Testis (tissue), 3 donors: Measurements from ENCODE around the gene SEMA5A. TPM values are rescaled to one million over a fixed set of nuclear protein-coding genes. Genes with fewer than 3 reads are reported as not detected.

ENCODE experiments used
- DNase-seq: peaks from one replicate; pipeline ENCODE4 v3.0.0-alpha.2; 2019
- H3K27ac ChIP-seq, 2 donors: fragments of 200-600 bp; sonication (generic); one replicate each; pipeline ENCODE4 v1.5.1; 2019
- H3K27me3 ChIP-seq: fragments of 200-600 bp; sonication (generic); one replicate; pipeline ENCODE4 v1.5.1; 2019
- H3K36me3 ChIP-seq: fragments of 200-600 bp; sonication (generic); one replicate; pipeline ENCODE4 v1.5.1; 2017; ENCODE audit warnings: low read depth; ENCODE audit errors: missing control alignments
- H3K4me1 ChIP-seq: fragments of 200-600 bp; sonication (generic); one replicate; pipeline ENCODE4 v1.5.1; 2019
- H3K4me3 ChIP-seq, 2 donors: fragments of 200-600 bp; sonication (generic); one replicate each; pipeline ENCODE4 v1.5.1; 2017 to 2019
- H3K9me3 ChIP-seq: fragments of 200-600 bp; sonication (generic); one replicate; pipeline ENCODE4 v1.5.1; 2017
- POLR2A ChIP-seq: fragments of 450-650 bp; IDR thresholded peaks from one replicate; pipeline ENCODE4 v1.6.1; 2017; ENCODE audit warnings: antibody characterized with exemption, mild to moderate bottlenecking, moderate library complexity
- WGBS, 2 donors: methylation state at CpG; one replicate each; pipeline ENCODE4 v1.1.5; 2018; 5-methylcytosine and 5-hydroxymethylcytosine counted together
- intact Hi-C: fragments of 100-400 bp; cut with DNase I; formaldehyde crosslinking; loops from one replicate; pipeline ENCODE4 v1.15.1; 2023; ENCODE audit warnings: low total_unique reads
- polyA plus RNA-seq: library from polyadenylated mRNA; stranded (reverse); fragments of 350-450 nt; fragmentation: Illumina TruSeq; extraction: RNeasy Lipid Tissue Mini Kit (QIAGEN cat#74804); gene quantifications from one replicate; pipeline ENCODE4 v1.2.3, GENCODE V29; 2014; ENCODE audit warnings: low read depth, low replicate concordance; ENCODE audit not compliant: insufficient read depth
- total RNA-seq, 2 donors: library from RNA; depleted of rRNA; stranded (reverse); fragments of >200 nt; gene quantifications; one replicate each; pipeline ENCODE4 v1.2.3, GENCODE V29; 2016
- TF ChIP-seq, protein P1 (sequence below), 3 experiments: fragments of 450-650 bp in 2 of 3; fragments of 200-600 bp in 1 of 3; sonication (generic) in 1 of 3; IDR thresholded peaks; one replicate each; pipeline ENCODE4 v1.5.1; 2016 to 2019; ENCODE audit warnings: antibody characterized with exemption in 3 of 3, mild to moderate bottlenecking in 2 of 3, moderate library complexity in 1 of 3

The SEMA5A gene
- total and polyA plus RNA-seq, 3 donors from 2014 or later: 3.4 to 12.8 (median 5.4) TPM

DNA sequence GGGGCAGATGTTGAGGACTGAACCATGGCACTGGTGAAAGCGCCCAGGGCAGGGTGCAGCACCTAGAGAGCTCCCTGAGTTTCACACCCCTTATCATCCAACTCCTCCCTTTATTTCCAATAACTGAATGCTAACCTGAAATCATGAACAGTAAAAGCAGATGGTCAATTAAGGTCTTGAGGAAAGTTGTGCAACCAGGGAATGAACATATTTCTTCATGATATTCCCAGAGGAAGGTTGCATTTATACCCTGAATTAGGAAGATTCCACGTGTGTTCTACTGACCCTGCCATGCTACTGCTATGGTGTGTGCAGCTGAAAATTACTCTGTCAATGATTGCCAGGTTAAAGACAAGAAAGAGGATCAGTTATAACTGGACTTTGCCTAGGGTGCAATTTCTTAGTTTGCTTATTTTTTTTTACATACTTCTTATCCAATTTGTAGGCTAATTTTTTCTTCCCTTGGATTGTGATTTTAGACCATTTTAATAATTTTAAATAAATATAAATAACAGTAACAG is 319.8 kb downstream of the SEMA5A start:
- Histone ChIP-seq H3K9me3 (no peaks in the 10 kb centered on the region), H3K27ac (no peak overlapping the region), H3K36me3 (no peaks in the 10 kb centered on the region), H3K4me1 (no peaks in the 10 kb centered on the region), H3K4me3 (no peak overlapping the region), H3K27me3 (no peaks in the 10 kb centered on the region)
- WGBS, 2 donors: 89 to 91% methylated on average over 2 of the region's 2 CpGs
- TF ChIP-seq, protein P1, sequence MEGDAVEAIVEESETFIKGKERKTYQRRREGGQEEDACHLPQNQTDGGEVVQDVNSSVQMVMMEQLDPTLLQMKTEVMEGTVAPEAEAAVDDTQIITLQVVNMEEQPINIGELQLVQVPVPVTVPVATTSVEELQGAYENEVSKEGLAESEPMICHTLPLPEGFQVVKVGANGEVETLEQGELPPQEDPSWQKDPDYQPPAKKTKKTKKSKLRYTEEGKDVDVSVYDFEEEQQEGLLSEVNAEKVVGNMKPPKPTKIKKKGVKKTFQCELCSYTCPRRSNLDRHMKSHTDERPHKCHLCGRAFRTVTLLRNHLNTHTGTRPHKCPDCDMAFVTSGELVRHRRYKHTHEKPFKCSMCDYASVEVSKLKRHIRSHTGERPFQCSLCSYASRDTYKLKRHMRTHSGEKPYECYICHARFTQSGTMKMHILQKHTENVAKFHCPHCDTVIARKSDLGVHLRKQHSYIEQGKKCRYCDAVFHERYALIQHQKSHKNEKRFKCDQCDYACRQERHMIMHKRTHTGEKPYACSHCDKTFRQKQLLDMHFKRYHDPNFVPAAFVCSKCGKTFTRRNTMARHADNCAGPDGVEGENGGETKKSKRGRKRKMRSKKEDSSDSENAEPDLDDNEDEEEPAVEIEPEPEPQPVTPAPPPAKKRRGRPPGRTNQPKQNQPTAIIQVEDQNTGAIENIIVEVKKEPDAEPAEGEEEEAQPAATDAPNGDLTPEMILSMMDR (IDR thresholded peaks at IDR 0.05): no peak
- no peak for TF ChIP-seq POLR2A
- no peak for DNase-seq
- intact Hi-C loops: no loop called here

DNA sequence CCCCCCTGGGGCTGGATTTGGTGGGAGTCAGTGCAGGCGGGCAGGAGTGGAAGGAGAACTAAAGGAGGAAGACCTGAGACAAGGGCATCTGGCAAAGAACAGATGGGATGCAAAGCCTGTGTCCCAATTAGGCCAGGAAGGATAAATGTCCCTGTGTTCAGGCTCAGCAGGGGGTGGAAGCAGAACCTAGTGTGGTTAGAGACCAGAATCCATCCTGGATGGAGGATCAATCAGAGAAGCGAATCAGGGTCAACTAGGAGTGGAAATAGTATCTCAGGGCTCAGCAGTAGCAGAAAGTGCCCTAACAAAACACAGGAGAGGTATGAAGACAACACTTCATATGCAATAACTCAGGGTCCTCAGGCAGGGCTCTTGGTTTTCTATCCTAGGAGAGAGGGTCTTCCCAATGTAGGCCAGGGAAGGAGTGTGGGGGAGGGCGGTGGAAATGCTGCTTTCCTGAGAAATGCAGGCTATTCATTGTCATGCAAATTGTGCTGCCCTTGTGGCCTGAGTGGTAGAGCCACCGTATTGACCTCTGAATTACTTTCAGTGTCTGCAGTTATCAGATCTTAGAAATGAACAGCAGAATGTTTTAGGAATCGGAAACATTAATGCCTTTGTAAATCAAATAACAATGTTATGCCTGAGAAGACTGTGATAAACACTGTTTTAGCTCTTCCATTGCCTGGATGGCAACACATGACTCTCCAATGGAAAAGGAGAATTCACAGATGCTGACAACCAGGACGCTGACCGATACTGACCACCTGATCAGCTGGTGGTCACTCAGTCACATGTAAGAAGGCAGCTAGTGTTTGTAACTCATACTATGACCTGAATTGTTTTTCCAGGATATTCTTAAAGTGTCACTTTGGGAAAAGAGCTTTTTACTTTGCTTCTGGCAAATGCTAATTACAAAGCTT is 323.6 kb downstream of the SEMA5A start:
- WGBS, 2 donors: 79 to 84% methylated on average over 7 of the region's 7 CpGs
- Histone ChIP-seq H3K4me1 (no peaks in the 10 kb centered on the region), H3K27me3 (no peaks in the 10 kb centered on the region), H3K4me3 (no peak overlapping the region), H3K9me3 (no peaks in the 10 kb centered on the region), H3K27ac (no peak overlapping the region), H3K36me3 (no peaks in the 10 kb centered on the region)
- intact Hi-C loops: no loop called here
- TF ChIP-seq POLR2A: no peak
- TF ChIP-seq, protein P1 (IDR thresholded peaks at IDR 0.05): no peak
- DNase-seq: no peak

DNA sequence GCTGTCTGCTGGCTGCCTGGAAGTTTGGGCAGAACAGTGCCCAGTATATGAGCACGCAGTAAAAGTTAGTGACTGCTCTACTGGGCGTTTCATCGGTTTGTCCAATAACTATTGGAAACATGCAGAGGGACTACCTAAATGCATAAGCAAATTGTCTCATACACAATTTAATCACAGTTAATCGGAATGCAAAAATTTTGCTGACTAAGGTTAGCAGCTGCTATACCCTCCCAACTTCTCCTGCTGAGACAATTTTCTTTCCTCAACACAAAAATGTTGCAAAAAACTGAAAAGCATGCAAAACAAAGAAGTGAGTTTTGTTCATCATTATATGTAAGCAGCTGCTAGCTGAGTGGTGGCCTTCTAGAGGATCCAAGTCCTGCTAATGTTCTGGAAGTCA is 327.5 kb downstream of the SEMA5A start:
- Histone ChIP-seq H3K36me3 (no peaks in the 10 kb centered on the region), H3K4me1 (no peaks in the 10 kb centered on the region), H3K27ac (no peak overlapping the region), H3K9me3 (no peaks in the 10 kb centered on the region), H3K27me3 (no peaks in the 10 kb centered on the region), H3K4me3 (no peak overlapping the region)
- intact Hi-C loops: no loop called here
- 95 to 99% methylated on average over 4 of the region's 4 CpGs for WGBS, 2 donors
- TF ChIP-seq, protein P1 (IDR thresholded peaks at IDR 0.05): no peak
- no peak for TF ChIP-seq POLR2A
- no peak for DNase-seq

DNA sequence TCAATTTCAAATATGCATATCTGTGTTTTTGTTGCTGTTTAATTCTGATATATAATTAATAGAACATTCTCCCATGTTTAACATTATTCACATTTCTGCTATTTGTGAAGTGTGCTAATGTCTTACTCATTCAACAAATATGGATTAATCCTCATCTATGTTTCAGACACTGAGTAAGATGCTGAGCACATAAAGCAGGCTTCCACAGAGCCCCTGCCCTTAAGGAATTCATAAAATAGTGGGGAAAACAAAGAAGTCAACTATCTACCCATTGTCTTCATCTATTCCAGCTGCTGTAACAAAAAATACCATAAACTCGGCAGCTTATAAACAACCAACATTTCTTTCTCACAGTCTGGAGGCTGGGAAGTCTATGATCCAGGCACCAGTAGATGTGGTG is 333.3 kb downstream of the SEMA5A start:
- intact Hi-C loops: no loop called here
- H3K36me3 ChIP-seq: no peaks in the 10 kb centered on the region
- 42 to 89% methylated on average over 1 of the region's 1 CpG for WGBS, 2 donors
- no peak overlapping the region for H3K4me3 ChIP-seq
- H3K27ac ChIP-seq: no peak overlapping the region
- no peak for DNase-seq
- no peaks in the 10 kb centered on the region for H3K27me3 ChIP-seq
- no peaks in the 10 kb centered on the region for H3K4me1 ChIP-seq
- no peaks in the 10 kb centered on the region for H3K9me3 ChIP-seq
- no peak for TF ChIP-seq POLR2A
- TF ChIP-seq, protein P1 (IDR thresholded peaks at IDR 0.05): no peak
